ENCODE measurements around the gene FMOD. TPM values are rescaled to one million over a fixed set of nuclear protein-coding genes. Genes with fewer than 3 reads are reported as not detected.

The FMOD gene
- total RNA-seq, 1 donor, result 6.6 TPM

DNA sequence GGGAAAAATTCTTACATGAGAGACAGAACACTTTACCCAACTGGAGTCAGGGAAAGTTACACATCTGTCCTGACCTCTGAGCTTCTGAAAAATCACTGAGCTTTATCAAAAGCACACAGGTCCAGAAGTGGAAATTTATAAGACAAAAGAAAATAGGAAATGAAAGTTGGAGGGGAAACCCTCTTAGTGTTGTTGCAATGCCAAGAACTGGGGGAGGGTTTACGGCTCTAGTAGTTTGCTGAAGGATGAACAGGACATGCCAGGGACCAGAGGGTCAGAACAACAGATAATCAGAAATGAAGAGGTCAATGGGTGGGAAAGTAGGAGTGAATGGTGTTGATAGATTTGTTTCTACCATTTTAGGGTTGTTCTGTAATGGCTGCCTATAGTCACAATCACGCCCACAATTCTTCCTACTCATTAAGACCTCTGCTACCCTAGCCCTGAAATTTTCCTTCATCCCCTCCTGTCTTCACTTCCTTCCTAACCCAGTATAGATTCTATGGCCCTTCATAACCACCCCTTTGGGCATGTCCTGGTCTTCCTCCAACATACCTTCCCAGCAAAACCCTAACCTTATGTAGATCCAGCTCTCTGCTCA lies 30.3 kb upstream of the FMOD start:
- DNase-seq (ENCODE audit: low read depth), result no peak
- H3K4me3 ChIP-seq (ENCODE audit: low read depth, low read length), result no peak overlapping the region
- TF ChIP-seq, protein P1, sequence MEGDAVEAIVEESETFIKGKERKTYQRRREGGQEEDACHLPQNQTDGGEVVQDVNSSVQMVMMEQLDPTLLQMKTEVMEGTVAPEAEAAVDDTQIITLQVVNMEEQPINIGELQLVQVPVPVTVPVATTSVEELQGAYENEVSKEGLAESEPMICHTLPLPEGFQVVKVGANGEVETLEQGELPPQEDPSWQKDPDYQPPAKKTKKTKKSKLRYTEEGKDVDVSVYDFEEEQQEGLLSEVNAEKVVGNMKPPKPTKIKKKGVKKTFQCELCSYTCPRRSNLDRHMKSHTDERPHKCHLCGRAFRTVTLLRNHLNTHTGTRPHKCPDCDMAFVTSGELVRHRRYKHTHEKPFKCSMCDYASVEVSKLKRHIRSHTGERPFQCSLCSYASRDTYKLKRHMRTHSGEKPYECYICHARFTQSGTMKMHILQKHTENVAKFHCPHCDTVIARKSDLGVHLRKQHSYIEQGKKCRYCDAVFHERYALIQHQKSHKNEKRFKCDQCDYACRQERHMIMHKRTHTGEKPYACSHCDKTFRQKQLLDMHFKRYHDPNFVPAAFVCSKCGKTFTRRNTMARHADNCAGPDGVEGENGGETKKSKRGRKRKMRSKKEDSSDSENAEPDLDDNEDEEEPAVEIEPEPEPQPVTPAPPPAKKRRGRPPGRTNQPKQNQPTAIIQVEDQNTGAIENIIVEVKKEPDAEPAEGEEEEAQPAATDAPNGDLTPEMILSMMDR (IDR thresholded peaks at IDR 0.05; ENCODE audit: insufficient read depth, low read length), result no peak

DNA sequence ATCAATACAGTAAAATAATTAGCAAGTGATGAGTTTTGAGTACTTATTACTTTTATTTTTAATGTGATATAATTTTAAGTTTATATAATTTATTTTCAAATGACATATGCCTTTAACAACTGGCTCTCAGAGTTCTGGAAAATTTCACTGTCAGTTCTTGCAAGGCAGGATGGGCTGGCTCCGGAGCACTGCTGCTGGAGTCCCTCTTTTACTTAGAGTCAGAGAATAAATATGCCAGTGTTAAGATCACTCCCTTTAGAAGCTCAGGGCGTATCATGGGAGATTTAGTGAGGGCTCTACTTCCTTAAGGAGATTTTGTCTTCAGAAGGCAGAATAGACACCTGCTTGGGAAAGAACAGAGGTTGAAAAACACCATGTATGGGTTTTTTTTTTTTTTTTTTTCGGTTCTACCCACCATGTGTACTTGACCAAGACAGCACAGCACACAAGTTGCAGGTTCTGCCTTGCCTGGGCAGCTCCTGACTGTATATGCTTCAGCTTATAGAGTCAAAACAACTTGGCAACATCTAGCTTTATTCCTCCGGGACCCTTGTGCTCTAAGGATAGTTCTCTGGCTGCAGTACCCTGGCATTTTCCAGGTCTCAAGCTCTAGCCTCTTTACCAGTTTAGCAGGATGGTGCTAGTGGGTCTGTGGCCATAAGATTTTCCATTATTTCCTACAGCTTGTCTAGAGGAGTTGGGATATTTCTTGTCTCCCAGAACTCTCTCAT lies 29.7 kb upstream of the FMOD start:
- TF ChIP-seq, protein P1 (IDR thresholded peaks at IDR 0.05; ENCODE audit: insufficient read depth, low read length), result no peak
- H3K4me3 ChIP-seq (ENCODE audit: low read depth, low read length), result no peak overlapping the region
- DNase-seq (ENCODE audit: low read depth), result no peak

DNA sequence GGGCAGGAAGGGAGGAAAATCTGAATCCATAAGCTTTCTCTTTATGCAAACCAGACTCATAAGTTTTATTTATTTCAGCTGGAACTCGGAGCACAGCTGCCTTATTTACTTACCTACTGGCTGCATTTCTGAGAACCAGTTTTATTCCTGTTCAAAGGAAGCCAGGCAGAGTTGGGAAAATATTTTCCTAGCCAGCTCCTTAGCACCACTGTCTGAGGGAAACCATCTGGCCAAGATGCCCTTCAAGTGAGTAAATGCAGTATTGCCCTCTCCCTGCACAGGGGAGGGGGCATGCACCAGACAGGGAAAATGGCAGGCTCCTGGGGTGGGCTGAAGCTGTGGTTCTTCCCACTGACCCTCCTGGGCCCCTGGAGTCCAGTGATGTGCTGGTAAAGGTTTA lies 28.9 kb upstream of the FMOD start:
- TF ChIP-seq, protein P1 (IDR thresholded peaks at IDR 0.05; ENCODE audit: insufficient read depth, low read length), result no peak
- no peak overlapping the region for H3K4me3 ChIP-seq (ENCODE audit: low read depth, low read length)
- peak; percentile 31 for DNase-seq (ENCODE audit: low read depth)

DNA sequence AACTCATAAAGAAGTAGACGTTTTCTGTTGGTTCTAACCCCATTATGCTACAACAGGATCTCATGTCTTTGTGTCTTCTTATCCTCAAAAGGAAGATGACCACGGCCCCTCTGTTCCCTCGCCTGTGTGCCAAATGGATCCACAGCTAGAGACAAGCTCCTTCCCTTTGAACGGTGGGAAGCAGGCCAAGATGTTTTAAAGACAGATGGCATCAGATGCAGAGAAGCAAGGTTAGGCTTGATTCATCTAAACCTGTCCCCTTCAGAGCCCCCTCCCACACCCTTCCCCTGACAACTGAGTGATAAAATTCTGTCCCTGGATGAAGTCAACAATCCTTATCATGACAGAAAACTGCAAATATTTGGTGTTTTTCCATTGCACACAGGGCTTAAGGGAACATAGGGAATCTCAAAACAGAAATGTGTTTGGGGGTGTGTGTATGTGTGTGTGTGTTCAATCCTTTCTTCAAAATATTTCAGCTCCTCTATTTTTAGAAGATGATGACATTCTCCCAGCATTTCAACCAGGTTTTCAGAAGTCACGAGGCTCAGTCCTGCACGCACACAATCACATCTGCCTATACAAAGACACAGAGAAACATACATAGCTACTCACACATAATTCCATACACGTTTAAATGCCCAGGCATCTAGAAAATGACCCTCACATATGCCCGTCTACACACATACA lies 27.8 kb upstream of the FMOD start:
- TF ChIP-seq, protein P1 (IDR thresholded peaks at IDR 0.05; ENCODE audit: insufficient read depth, low read length), result no peak
- peak; percentile 69 for DNase-seq (ENCODE audit: low read depth)

DNA sequence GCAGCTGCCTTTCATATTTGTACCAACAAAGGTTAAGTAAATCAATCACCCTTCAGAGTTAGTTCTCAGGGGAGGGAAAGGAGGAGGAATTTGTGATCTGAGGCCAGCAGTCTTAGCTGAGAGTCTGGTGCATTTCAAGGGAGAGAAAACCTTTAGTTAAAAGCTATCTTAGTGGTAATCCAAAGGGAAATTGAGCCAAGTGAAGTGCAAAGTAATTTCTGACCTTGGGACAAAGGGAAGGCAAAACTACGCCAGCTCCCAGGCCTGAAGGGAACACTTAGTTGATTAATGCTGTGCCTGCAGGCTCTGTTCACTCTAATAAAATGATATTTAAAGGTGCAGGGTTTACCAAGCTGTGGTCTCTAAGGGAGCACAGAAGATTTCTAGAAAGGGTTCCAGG lies 23.1 kb upstream of the FMOD start:
- H3K4me3 ChIP-seq (ENCODE audit: low read depth, low read length), result no peak overlapping the region
- DNase-seq (ENCODE audit: low read depth), result no peak
- TF ChIP-seq, protein P1 (IDR thresholded peaks at IDR 0.05; ENCODE audit: insufficient read depth, low read length), result no peak

More for the DNA sequence above, 27.8 kb upstream of the FMOD start:
- H3K4me3 ChIP-seq (ENCODE audit: low read depth, low read length), result no peak overlapping the region

DNA sequence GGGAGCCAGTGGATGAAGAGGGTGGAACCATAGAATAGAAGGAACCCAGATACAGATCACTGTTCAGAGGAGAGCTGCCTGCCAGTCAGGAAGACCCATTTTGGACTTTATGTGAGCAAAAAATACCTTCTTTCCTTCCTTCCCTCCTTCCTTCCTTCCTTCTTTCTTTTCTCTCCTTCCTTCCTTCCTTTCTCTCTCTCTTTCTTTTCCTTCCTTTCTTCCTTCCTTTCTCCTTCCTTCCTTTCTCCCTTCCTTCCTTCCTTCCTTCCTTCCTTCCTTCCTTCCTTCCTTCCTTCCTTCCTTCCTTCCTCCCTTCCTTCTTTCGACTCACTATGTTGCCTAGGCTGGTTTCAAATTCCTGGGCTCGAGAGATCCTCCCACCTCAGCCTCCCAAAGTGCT lies 22.1 kb upstream of the FMOD start:
- H3K4me3 ChIP-seq (ENCODE audit: low read depth, low read length), result no peak overlapping the region
- no peak for DNase-seq (ENCODE audit: low read depth)

More for the DNA sequence above, 22.1 kb upstream of the FMOD start:
- TF ChIP-seq, protein P1 (IDR thresholded peaks at IDR 0.05; ENCODE audit: insufficient read depth, low read length), result no peak
